Stomach (tissue), 9 donors: ENCODE results near the gene EFNA4. TPM values are rescaled to one million over a fixed set of nuclear protein-coding genes. Genes with fewer than 3 reads are reported as not detected.

Experiments
- DNase-seq, 2 donors: peaks; one replicate each; pipeline versions ENCODE4 v3.0.0 to v3.0.0-alpha.2; 2013 to 2019
- H3K27ac ChIP-seq, 5 donors: fragments of 200-600 bp in 4 of 5; sonication (generic) in 4 of 5; one replicate each; pipeline ENCODE4 v1.5.1; 2013 to 2019; ENCODE audit warnings: mild to moderate bottlenecking in 1 of 5, moderate library complexity in 1 of 5
- H3K27me3 ChIP-seq, 3 donors: fragments of 200-600 bp; sonication (generic); one replicate each; pipeline ENCODE4 v1.5.1; 2017 to 2019; ENCODE audit warnings: mixed run types in 1 of 3
- H3K36me3 ChIP-seq, 4 donors: fragments of 200-600 bp; sonication (generic); 1 replicate in 3 of 4; 2 replicates in 1 of 4; pipeline ENCODE4 v1.5.1; 2016 to 2019
- H3K4me1 ChIP-seq, 4 donors: fragments of 200-600 bp; sonication (generic); one replicate each; pipeline ENCODE4 v1.5.1; 2016 to 2019
- H3K4me3 ChIP-seq, 4 donors: fragments of 200-600 bp; sonication (generic) in 3 of 4; one replicate each; pipeline ENCODE4 v1.5.1; 2016 to 2019; ENCODE audit warnings: mild to moderate bottlenecking in 1 of 4
- H3K9me3 ChIP-seq, 4 donors: fragments of 200-600 bp; sonication (generic); one replicate each; pipeline ENCODE4 v1.5.1; 2016 to 2019
- EP300 ChIP-seq: sonication (generic); formaldehyde crosslinking; IDR thresholded peaks from one replicate; pipeline ENCODE4 v1.6.1; 2017; ENCODE audit warnings: antibody characterized with exemption
- POLR2A ChIP-seq, 4 donors: fragments of 450-650 bp; IDR thresholded peaks; one replicate each; pipeline ENCODE4 v1.6.1; 2016; ENCODE audit warnings: antibody characterized with exemption in 4 of 4, control low read depth in 2 of 4, mild to moderate bottlenecking in 1 of 4, moderate library complexity in 1 of 4
- POLR2AphosphoS5 ChIP-seq, 3 donors: sonication (generic); formaldehyde crosslinking; IDR thresholded peaks; one replicate each; pipeline ENCODE4 v1.6.1; 2016; ENCODE audit warnings: antibody characterized with exemption in 3 of 3
- WGBS, 5 donors: extraction: QIAGEN DNeasy Blood & Tissue Kit in 3 of 5; methylation state at CpG; one replicate each; pipeline versions ENCODE4 v1.1.5 to v1.1.7; 2013 to 2018; 5-methylcytosine and 5-hydroxymethylcytosine counted together
- intact Hi-C: fragments of 100-400 bp; cut with DNase I; formaldehyde crosslinking; loops from one replicate; pipeline ENCODE4 v1.15.1; 2023; ENCODE audit warnings: low total_unique reads
- polyA plus RNA-seq, 3 donors: library from polyadenylated mRNA; stranded (reverse); fragments of 200-250 nt; gene quantifications; one replicate each; pipeline ENCODE4 v1.2.3, GENCODE V29; 2013
- total RNA-seq, 5 donors: library from RNA; depleted of rRNA; stranded (reverse); fragments of >200 nt; gene quantifications; one replicate each; pipeline versions ENCODE4 v1.1.0 to v1.2.3, GENCODE V29; 2014 to 2016
- TF ChIP-seq, protein P1 (sequence below), 7 experiments: fragments of 450-650 bp in 4 of 7; fragments of 200-600 bp in 3 of 7; sonication (generic) in 3 of 7; IDR thresholded peaks; one replicate each; pipeline ENCODE4 v1.5.1; 2016 to 2019; ENCODE audit warnings: antibody characterized with exemption in 7 of 7, control low read depth in 2 of 7, mild to moderate bottlenecking in 1 of 7
- donor health status: healthy with polysubstance abuse.
- donor health status: Bipolar disorder and iron deficiency.
- donor health status: healthy.

Gene EFNA4
- total and polyA plus RNA-seq, 8 donors: 3.5 to 13.2 (median 6.2) TPM; not detected in 2

DNA sequence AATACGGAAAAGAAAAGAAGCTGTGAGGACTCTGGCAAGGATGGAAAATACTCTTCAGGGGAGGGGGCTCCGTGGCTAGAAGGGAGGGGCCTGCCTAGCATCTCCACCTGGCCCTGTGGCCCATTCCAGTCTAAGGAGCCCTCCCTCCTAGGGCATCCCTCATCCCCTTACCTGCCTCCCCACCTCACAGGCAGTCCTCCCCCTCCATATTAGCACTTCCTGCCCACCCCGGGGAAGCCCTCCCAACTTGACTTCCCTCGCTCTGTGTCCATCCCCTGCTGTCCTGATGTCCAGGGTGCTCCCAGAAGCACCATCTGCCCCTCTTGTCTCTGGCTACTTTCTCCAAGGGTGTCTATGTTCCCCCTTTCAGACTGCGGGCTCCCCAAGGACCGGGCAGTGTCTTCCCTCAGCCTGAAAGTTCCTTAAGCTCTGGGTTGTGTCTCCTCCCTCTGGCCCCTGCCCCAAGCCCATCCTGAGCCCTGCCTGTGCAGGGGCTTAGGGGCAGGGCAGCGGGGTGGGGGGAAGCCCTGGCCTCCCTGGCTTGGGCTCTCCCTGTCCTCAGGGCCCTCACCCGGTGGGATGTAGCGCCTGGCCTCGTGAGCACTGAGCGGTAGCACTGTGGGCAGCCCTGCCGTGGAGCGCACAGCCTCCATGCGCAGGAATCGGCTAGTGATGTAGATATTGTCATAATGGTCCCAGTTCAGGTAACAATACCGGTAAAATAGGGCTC, 33.9 kb upstream of the EFNA4 start:
- Histone ChIP-seq H3K27me3 (no peaks in the 10 kb centered on the region), H3K4me1 (no peaks in the 10 kb centered on the region), H3K4me3 (no peak overlapping the region), H3K27ac (no peak overlapping the region), H3K9me3 (no peaks in the 10 kb centered on the region), H3K36me3 (no peaks in the 10 kb centered on the region)
- no peak for DNase-seq
- intact Hi-C loops: no loop called here
- WGBS, 5 donors: 78 to 87% (median 80%) methylated on average over 16 of the region's 16 CpGs
- TF ChIP-seq POLR2A (IDR thresholded peaks at IDR 0.05): no peak
- TF ChIP-seq, protein P1, sequence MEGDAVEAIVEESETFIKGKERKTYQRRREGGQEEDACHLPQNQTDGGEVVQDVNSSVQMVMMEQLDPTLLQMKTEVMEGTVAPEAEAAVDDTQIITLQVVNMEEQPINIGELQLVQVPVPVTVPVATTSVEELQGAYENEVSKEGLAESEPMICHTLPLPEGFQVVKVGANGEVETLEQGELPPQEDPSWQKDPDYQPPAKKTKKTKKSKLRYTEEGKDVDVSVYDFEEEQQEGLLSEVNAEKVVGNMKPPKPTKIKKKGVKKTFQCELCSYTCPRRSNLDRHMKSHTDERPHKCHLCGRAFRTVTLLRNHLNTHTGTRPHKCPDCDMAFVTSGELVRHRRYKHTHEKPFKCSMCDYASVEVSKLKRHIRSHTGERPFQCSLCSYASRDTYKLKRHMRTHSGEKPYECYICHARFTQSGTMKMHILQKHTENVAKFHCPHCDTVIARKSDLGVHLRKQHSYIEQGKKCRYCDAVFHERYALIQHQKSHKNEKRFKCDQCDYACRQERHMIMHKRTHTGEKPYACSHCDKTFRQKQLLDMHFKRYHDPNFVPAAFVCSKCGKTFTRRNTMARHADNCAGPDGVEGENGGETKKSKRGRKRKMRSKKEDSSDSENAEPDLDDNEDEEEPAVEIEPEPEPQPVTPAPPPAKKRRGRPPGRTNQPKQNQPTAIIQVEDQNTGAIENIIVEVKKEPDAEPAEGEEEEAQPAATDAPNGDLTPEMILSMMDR (IDR thresholded peaks at IDR 0.05): no peak
- no peak for TF ChIP-seq EP300
- TF ChIP-seq POLR2AphosphoS5 (IDR thresholded peaks at IDR 0.05): no peak

DNA sequence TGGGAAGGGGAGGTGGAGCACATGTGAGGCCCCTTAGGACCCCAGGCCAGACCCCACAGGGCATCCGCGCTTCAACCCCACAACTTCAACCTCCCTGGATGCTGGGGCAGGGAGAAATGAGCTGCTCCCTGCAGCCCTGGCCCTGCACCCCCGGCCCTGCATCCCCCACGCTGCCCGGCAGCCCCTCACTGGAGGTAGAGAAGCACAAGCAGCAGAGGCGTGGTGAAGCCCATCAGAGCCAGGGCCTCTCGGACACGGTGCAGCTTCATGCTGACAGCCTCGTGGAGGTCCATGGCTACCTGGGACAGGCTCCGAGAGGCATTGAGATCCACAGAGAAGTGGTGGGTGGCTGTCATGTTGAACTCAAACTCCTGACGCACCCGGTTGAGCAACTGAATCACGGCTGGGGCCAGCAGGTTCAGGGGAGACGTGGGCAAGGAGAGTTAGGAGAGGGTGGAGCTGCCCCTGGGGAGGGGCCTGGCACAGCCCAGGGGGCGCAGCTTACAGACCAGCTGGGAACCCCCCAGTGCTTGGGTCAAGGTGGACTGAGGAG, 33.2 kb upstream of the EFNA4 start:
- intact Hi-C loops: no loop called here
- Histone ChIP-seq H3K27me3 (no peaks in the 10 kb centered on the region), H3K9me3 (no peaks in the 10 kb centered on the region), H3K4me3 (no peak overlapping the region), H3K4me1 (no peaks in the 10 kb centered on the region), H3K36me3 (no peaks in the 10 kb centered on the region), H3K27ac (no peak overlapping the region)
- WGBS, 5 donors: 77 to 96% (median 85%) methylated on average over 3 to 15 of the region's 15 CpGs
- DNase-seq: no peak
- no peak for TF ChIP-seq POLR2AphosphoS5 (IDR thresholded peaks at IDR 0.05)
- no peak for TF ChIP-seq EP300
- TF ChIP-seq POLR2A (IDR thresholded peaks at IDR 0.05): no peak
- TF ChIP-seq, protein P1 (IDR thresholded peaks at IDR 0.05): no peak

DNA sequence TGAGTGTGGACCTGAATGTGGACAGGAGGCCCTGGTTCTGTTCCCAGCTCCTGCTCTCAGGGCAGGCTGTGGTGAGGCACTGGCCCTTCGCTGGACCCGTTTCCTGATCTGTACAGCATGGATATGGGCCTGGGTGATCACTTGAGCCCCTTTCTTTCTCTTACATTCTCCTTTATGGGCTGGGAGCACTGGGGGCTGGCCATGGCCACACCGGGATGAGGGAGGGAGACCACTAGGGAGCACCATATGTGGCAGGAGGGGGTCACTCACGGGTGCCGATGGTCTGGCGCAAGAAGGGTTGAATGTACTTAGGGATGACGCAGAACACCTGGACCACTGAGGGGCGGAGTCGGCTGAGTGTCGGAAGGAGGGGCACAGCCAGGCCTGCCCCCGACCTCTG, 32.6 kb upstream of the EFNA4 start:
- no peaks in the 10 kb centered on the region for H3K36me3 ChIP-seq
- H3K27me3 ChIP-seq: no peaks in the 10 kb centered on the region
- intact Hi-C loops: no loop called here
- no peak overlapping the region for H3K4me3 ChIP-seq
- H3K27ac ChIP-seq: no peak overlapping the region
- 68 to 86% (median 83%) methylated on average over 11 of the region's 11 CpGs for WGBS, 5 donors
- H3K4me1 ChIP-seq: no peaks in the 10 kb centered on the region
- no peak for DNase-seq
- H3K9me3 ChIP-seq: no peaks in the 10 kb centered on the region
- TF ChIP-seq POLR2A (IDR thresholded peaks at IDR 0.05) (no peak), POLR2AphosphoS5 (IDR thresholded peaks at IDR 0.05) (no peak)
- TF ChIP-seq, protein P1 (IDR thresholded peaks at IDR 0.05): no peak

DNA sequence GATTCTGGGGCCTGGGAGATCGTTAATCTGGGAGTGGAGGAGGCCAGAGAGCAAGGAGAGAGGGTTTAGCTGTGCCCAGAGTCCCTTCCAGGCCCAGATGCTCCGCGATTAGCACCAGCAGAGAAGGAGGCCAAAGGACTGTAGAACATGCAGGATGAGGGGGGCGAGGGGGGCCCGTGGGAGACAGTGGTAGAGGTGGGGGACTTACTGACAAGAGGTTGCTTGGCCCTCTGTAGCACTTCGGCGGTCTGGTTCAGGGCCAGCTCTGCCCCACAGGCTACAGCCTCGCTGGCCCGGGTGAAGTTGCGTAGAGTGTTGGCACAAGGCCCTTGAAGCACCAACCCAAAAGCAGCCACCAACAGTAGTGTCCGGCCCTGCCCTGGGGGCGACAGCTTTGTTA, 30.7 kb upstream of the EFNA4 start:
- Histone ChIP-seq H3K36me3 (no peaks in the 10 kb centered on the region), H3K27me3 (no peaks in the 10 kb centered on the region), H3K9me3 (no peaks in the 10 kb centered on the region), H3K4me1 (no peaks in the 10 kb centered on the region), H3K27ac (no peak overlapping the region), H3K4me3 (no peak overlapping the region)
- intact Hi-C loops: no loop called here
- DNase-seq: no peak
- TF ChIP-seq POLR2A (IDR thresholded peaks at IDR 0.05) (no peak), POLR2AphosphoS5 (IDR thresholded peaks at IDR 0.05) (no peak), EP300 (no peak)
- TF ChIP-seq, protein P1 (IDR thresholded peaks at IDR 0.05): no peak
- WGBS, 5 donors: 82 to 89% (median 86%) methylated on average over 10 to 12 of the region's 12 CpGs
